ENCODE results near the gene SLC7A8.

DNA sequence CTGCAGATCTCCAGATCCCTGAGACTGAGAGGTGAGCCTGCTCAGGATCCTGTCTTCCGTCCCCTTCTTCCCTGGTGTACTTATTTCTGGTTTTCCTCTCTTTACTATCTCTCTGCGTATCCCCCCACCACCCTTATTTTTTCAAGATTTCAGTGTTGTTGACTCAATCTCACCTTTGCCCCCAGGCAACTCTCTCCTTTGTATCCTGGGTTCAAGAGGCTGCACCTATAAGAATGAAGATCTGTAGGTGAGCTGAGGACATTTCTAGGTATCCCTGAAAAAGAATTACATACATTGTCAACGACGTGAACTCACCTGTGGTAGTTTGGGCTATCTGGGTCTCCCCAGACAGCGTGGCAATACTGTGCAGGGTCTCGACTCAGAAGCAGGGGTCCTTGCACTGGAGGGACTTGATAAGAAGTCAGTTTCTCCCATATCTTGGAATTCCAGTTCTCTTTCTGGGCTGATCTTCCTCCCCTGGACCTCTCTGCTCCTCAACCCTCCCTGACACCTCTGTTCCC is 79.3 kb downstream of the SLC7A8 start:
- TF ChIP-seq, protein P1, sequence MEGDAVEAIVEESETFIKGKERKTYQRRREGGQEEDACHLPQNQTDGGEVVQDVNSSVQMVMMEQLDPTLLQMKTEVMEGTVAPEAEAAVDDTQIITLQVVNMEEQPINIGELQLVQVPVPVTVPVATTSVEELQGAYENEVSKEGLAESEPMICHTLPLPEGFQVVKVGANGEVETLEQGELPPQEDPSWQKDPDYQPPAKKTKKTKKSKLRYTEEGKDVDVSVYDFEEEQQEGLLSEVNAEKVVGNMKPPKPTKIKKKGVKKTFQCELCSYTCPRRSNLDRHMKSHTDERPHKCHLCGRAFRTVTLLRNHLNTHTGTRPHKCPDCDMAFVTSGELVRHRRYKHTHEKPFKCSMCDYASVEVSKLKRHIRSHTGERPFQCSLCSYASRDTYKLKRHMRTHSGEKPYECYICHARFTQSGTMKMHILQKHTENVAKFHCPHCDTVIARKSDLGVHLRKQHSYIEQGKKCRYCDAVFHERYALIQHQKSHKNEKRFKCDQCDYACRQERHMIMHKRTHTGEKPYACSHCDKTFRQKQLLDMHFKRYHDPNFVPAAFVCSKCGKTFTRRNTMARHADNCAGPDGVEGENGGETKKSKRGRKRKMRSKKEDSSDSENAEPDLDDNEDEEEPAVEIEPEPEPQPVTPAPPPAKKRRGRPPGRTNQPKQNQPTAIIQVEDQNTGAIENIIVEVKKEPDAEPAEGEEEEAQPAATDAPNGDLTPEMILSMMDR (IDR thresholded peaks at IDR 0.05): no peak
- TF ChIP-seq POLR2A (IDR thresholded peaks at IDR 0.05): no peak

Measured in testis (tissue), 2 donors.